Skin of body (tissue), 2 donors: ENCODE measurements around the gene NLRP6. TPM values are rescaled to one million over a fixed set of nuclear protein-coding genes. Genes with fewer than 3 reads are reported as not detected.
"Not testable (repeated sequence)": the region's sequence is repeated elsewhere in the genome, so short reads cannot be mapped to it uniquely, and the experiment has no call there.

Experiments
- DNase-seq: peaks from one replicate; lab custom pipeline; 2025; lab: John Stamatoyannopoulos, UW
- total RNA-seq: library from RNA; depleted of rRNA; stranded (reverse); fragments of >200 nt; gene quantifications from one replicate; pipeline ENCODE4 v1.2.3, GENCODE V29; 2014

Gene NLRP6
- total RNA-seq, 1 donor from 2014 or later = 0.10 TPM

DNA sequence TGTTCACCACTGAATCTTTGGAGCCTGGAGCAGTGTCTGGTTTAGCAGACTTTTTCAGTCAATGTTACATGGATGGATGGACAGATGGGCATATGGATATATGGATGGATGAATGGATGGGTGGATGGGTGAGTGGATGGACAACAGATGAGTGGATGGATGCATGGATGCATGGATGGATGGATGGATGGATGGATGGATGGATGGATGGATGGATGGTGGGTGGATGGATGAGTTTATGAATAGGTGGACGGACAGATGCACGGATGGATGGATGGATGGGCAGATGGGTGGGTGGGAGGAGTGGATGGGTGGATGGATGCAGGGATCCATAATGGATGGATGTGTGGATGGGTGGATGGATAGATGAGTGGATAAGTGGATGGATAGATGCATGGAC, 22.4 kb upstream of the NLRP6 start:
- DNase-seq = no peak

DNA sequence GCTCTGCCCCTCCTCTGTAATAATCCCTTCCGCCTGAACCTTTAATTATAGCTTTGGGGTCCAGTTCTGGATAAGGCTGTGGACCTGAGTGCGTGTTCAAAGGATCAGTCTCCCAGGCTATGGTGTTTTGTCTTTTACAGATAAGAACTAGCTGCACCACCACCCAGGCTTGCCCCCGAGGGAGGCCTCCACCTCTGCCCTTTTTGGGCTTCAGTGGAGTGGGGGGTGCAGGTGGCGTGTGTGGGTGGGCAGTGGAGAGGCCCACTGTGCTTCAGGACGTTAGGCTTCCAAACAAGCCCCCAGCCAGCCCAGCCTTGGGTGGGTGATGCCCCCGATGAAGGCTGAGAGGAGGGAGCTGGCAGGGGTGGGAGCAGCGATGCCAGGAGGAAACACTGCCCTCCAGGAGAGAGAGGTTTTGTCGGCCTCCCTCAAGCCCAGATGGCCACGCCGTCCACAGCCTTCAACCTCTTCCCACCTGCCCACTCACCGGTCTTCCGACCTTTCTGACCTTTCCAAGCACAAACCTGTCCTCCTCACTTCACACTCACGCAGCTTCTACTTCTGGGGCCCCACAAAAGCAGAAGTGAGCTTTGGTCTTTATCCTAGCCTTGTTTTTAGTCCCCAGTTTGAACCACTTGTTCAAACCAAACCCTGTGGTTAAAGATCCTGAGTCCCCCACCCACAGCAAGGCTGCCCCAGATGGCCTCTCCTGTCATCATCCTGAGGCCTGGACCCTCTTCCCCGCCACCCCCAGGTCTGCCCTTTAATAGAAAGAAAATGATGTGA, 21.1 kb upstream of the NLRP6 start:
- no peak for DNase-seq

DNA sequence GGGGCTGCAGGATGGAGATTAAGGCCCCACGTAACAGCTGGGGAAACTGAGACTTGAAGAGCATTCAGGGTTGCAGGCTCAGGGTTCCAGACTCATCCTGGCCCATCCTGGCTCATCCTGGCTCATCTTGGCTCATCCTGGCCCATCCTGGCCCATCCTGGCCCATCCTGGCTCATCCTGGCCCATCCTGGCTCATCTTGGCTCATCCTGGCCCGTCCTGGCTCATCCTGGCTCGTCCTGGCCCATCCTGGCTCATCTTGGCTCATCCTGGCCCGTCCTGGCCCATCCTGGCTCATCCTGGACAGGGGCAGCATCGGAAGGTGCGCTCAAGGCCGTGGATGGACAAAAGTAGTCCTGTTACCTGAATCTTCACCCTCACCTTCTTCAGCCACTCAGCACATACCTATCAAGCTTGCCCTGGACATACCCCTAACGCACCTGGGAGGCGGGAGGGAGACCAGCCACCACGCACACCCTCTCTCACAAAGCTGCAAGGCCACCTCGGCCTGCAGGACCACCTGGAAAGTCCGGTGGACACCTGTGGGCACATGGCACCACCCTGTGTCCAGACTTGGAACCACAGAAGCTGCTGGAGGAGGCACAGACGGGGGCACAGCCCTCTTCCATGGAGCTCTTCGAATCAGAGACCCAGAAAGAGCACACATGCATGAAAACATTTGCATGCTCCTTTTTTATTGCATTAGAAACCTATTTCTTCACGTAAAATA, 20.3 kb upstream of the NLRP6 start:
- DNase-seq = no peak

DNA sequence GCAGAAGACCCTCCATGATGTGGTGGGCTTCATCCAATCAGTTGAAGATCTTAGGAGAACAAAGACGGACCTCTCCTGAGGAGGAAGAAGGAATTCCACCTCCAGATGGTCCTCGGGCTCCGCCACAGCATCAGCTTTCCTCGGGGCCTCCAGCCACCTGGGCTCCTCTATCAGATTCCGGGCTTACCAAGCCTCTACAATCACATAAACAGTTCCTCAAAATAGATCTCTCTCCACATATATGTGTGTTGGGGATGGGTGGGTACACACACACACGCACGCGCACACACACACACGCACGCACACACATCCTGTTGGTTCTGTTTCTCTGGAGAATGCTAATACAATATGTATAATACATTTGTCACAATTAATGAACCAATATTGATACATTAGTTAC, 18.8 kb upstream of the NLRP6 start:
- no peak for DNase-seq

DNA sequence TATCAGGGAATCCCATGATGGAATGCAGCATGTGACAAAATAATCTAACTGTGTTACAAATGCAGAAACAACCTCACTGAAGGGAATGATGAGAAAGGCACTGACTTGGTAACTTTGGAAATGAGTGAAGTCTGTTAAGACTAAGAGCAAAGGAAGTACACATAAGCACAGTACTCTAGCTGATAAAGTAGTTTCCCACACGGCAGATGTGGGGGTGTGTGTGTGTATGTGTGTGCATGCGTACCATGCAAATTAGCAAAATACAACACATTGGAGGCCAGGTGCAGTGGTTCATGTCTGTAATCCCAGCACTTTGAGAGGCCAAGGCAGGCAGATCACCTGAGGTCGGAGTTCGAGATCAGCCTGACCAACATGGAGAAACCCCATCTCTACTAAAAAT, 16.6 kb upstream of the NLRP6 start:
- no peak for DNase-seq

DNA sequence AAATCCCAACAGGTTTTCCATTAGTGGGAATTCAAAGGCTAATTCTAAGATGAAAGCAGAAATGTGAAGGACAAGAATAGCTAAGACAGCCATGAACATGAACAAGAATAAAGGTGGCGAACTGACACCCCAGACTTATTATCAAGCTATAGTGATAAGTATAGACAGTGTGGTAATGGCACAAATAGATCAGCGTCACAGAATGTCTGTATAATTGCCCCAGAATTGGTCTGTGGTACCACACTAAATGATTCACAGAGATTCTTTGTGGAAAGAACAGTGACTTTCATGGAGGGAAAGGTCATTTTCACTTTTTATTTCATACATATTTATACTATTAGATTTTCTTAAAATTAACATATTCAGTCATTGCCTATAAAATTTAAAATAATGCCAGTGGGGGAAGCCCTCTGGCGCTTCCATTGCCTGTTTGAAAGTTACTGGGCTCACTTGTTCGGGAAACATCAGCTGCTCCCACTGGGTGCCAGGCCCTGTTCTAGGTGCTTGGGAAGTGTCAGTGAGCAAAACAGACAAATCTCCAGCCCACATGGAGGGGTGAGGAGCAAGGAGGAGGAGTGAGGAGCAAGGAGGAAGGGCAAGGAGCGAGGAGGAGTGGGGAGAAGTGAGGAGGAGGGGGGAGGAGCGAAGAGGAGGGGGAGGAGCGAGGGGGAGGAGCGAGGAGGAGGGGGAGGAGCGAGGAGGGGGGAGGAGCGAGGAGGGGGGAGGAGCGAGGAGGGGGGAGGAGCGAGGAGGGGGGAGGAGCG, 11.3 kb upstream of the NLRP6 start:
- no peak for DNase-seq

DNA sequence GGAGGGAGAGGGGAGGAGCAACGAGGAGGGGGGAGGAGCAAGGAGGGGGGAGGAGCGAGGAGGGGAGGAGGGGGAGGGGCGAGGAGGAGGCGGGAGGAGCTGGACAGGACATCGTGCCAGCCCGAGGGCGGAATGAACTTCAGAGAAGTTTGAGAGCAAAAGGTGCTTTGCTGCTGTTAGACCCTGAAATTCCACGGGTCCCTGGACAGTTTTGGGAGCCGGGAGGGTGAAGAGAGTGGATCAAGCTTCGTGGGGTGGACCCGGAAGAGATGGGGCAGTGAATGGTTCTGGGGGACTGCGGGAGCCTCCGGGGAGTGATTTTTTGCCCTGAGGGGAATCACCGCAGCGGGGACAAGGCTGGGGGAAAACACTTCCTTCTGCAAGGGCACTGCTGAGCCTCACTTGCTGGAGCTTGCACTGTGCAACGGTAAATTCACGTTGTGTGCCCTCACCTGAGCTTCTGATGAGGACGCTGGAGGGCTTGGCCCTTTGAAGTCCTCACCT, 10.7 kb upstream of the NLRP6 start:
- no peak for DNase-seq

DNA sequence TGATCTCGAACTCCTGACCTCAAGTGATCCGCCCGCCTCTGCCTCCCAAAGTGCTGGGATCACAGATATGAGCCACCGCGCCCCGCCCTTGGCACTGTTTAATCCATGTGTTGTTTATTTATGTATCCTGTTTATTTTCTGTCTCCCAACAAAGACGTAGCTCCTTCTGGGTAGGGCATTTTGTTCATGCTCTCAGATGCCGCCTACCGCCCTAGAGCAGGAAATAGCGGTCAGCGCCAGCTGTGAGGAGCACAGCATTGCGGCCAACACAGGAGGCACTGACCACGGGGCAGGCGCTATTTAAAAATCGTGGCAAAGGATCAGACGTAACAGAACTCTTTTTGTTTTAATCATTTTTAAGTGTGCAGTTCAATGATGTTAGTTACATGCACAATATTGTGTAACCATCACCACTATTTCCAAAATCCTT, 9.5 kb upstream of the NLRP6 start:
- not testable (repeated sequence) for DNase-seq

DNA sequence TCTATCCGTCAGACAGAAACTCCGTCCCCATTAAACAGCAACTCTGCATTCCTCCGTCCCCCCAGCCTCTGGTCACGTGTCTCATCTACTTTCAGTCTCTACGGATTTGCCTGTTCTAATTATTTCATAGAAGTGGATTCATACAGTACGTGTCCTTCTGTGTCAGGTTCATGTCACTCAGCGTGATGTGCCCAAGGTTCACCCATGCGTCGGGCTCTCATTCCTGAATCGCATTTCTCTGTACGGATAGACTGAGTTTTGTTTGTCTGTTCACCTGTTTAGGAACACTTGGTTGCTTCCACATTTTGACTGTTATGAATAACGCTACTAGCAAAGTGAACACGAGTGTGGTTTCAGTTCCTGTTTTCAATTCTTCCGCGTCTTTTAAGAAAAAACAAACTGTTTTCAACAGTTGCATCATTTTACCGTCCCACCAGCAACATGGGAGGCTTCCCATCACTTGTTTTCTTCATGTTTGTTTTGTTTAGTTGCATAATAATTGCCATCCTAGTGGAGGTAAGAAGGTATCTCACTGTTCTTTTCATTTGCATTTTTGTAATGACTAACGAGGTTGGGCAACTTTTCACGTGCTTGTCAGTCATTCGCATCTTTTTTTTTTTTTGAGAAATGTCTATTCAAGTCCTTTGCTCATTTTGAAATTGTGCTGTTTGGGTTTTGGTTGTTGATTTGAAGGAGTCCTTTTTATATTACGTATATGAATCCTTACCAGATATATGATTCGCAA, 8.9 kb upstream of the NLRP6 start:
- peak; percentile 15 for DNase-seq

DNA sequence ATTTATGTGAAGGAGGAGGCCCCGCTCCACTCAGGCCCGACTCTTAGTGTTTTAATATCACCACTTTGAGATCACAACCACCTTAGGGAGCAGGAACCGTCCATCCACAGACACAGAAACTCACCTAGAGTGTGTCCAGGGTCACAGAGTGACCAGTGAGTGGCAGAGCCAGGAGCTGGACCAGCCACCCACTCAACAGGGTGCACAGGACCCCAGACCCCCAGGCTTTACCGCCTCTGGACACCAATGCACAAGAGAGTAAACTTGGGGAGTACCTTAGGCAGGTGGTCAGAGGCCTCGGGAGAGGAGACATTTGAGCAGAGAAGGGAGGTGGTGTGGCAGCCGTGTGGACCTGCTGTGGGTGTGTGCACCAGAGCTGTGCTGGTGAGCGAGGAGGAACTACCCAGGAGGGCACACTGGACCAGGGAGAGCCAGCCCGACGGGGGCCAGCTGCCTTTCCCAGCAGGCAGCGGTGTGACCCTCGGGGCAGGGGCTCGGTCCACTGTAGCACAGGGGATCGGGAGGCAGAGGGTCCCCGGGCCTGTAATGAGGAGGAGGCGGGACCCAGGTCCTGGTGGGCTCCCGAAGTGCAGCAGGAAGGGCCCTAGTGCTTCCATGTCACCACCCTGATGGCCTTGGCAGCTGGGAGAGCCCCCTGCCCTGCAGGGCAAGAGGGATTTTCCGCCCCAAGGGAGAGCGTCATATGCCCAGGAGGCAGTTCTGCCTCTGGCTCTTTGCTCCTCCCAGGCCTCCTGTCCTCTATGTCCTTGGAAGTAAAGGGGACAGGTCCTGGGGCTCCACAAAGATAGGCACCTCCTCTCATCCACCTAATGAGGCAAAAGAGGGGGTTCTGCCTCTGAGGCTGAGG, 7.5 kb upstream of the NLRP6 start:
- no peak for DNase-seq

DNA sequence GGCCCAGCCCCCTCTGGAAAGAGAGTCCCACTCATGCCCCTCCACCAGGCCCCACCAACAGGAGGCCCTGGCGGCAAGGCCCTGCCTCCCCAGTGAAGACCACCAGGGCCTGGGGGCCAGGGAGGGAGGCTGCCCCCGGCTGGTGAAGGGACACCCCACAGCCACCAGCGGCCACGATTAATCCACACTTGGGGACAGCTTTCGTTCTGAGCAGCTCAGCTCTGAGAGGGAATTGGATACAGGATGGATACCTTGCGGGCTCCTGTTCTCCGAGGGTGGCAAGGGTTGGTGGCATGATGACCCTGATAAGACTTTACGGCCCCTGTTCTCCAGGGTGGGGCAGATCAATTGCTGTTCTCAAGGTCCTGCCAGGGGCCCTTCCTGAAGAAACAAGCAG, 6.9 kb upstream of the NLRP6 start:
- DNase-seq = no peak

DNA sequence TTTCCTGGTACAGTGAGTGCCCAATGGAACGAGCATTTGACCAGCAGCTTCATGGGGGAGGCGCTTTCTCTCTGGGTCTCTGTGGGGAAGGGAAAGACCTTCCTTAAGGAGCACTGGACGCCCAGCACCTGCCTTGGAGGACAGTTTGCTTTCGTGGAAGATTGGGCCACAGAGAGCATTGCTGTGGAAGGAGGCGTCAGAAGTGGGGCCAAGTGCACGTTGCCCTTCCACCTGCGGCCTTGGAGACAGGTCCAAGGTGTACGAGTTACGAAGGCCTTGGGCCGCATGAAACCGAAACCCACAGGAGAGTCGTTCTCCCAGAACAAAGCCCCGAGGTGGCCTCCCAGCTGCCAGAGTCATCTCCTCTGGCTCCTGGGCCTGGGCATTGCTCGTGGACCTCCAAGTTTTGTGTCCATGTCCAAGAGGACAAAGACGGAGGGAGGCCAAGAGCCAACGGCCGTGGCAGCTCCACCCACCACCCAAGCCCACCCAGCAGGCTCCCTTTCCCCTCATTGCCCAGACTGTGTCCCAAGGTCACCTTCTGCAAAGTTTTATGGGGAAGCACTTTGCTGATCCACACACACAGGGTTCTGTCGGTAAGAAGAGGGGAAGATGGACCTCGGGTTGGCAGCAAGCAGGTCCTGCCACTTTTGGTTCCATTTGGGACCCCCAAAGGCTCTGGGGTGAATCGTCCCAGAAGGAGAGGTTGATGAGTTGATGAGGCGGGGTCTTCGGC, 5.8 kb upstream of the NLRP6 start:
- no peak for DNase-seq

DNA sequence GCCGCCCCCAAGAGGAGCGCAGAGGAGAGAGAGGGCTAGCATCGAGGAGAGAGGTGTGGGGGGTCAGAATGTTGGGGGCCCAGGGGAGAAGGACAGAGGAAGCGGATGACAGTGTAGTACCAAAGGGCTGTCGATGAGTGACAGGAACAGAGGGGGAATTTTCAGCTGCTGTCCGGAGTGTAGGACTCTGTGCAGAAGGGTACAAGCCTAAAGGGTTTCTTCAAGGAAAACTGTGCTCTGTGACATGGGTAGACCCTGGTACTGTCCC, 5.3 kb upstream of the NLRP6 start:
- DNase-seq = no peak

DNA sequence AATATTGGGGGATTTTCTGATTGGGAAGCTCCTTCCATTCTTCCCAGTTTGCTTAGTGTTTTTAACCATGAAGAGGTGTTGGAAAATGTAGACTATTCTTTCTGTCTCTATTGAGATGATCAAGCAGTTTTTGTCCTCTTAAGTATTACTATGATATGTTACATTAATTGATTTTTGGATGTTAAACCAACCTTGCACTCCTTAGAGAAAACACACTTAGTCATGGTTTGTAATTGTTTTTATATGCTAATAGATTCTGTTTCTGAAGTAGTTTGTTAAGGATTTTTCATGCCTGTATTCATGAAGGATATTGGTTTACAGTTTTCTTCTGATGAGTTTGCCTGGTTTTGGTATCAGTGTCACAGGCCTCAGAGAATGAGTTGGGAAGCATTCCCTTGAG, 2.0 kb upstream of the NLRP6 start:
- DNase-seq = no peak

DNA sequence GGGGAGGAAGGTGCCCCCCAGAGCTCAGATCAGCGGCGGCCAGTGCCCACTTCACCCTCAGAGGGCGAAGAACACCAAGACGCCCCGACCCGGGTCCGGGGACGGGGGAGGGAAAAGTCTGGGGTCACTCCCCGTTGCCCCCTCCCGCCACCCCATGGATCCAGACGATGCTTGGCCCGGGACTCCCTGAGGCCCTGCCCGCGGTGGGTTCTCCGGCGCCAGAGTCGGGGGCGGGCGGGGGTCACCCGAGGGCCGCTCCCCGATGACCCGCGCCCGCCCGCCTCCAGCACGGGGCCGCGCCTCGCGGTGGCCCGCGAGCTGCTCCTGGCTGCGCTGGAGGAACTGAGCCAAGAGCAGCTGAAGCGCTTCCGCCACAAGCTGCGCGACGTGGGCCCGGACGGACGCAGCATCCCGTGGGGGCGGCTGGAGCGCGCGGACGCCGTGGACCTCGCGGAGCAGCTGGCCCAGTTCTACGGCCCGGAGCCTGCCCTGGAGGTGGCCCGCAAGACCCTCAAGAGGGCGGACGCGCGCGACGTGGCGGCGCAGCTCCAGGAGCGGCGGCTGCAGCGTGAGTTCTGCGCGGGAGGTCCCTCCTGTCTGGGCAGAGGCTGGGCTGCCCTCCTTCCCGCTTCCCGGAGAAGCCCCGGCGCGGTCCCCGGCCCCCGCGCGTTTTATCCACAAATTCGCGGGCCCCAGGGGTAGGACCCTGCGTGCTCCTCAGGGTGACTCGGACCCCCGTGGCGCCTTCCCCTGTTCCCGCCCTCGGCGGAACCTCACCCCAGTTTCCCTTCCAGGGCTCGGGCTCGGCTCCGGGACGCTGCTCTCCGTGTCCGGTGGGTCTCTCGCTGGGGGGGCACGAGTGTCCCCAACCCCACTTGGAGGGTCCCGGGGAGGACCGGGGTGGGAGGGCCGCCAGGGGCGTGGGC, 1.1 kb downstream of the NLRP6 start:
- DNase-seq = no peak

DNA sequence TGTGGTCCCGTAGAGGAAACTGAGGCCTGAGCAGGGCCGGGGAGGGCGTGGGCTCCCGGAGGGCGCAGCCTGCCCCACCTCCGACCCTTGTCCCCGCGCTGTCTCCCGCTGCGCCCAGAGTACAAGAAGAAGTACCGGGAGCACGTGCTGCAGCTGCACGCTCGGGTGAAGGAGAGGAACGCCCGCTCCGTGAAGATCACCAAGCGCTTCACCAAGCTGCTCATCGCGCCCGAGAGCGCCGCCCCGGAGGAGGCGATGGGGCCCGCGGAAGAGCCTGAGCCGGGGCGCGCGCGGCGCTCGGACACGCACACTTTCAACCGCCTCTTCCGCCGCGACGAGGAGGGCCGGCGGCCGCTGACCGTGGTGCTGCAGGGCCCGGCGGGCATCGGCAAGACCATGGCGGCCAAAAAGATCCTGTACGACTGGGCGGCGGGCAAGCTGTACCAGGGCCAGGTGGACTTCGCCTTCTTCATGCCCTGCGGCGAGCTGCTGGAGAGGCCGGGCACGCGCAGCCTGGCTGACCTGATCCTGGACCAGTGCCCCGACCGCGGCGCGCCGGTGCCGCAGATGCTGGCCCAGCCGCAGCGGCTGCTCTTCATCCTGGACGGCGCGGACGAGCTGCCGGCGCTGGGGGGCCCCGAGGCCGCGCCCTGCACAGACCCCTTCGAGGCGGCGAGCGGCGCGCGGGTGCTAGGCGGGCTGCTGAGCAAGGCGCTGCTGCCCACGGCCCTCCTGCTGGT, 1.9 kb downstream of the NLRP6 start:
- no peak for DNase-seq

DNA sequence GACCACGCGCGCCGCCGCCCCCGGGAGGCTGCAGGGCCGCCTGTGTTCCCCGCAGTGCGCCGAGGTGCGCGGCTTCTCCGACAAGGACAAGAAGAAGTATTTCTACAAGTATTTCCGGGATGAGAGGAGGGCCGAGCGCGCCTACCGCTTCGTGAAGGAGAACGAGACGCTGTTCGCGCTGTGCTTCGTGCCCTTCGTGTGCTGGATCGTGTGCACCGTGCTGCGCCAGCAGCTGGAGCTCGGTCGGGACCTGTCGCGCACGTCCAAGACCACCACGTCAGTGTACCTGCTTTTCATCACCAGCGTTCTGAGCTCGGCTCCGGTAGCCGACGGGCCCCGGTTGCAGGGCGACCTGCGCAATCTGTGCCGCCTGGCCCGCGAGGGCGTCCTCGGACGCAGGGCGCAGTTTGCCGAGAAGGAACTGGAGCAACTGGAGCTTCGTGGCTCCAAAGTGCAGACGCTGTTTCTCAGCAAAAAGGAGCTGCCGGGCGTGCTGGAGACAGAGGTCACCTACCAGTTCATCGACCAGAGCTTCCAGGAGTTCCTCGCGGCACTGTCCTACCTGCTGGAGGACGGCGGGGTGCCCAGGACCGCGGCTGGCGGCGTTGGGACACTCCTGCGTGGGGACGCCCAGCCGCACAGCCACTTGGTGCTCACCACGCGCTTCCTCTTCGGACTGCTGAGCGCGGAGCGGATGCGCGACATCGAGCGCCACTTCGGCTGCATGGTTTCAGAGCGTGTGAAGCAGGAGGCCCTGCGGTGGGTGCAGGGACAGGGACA, 2.7 kb downstream of the NLRP6 start:
- no peak for DNase-seq
